GM11168 (cell line): Measurements from ENCODE around the gene PPP2R3A.

Source experiments
- in situ Hi-C: fragments of 300-500 bp; cut with MboI; formaldehyde crosslinking; loops from one replicate; pipeline ENCODE4 v1.12.0; 2022; ENCODE audit warnings: low sequenced_read_pairs; ENCODE audit not compliant: unreplicated experiment

Gene PPP2R3A

DNA sequence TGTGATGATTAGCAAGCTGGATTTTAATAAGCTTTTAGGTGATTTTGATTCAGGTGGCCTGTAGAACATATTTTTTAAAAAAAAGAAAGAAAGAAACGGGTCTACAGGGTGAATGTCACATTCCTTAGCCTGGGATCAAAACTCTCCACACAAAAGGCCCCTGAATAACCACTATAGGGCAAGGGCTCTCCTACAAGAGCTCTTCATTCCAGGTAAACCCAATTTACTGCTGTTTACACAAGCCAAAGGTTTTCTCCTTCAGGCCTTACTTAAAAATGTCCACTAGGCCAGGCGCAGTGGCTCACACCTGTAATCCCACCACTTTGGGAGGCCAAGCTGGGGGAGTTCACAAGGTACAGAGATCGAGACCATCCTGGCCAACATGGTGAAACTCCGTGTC lies 222.3 kb downstream of the PPP2R3A start:
- in situ Hi-C loops: no loop called here

GRCh38 chr3:136189043-136189442 lies 223.5 kb downstream of the PPP2R3A start:
- in situ Hi-C loops: no loop called here

DNA sequence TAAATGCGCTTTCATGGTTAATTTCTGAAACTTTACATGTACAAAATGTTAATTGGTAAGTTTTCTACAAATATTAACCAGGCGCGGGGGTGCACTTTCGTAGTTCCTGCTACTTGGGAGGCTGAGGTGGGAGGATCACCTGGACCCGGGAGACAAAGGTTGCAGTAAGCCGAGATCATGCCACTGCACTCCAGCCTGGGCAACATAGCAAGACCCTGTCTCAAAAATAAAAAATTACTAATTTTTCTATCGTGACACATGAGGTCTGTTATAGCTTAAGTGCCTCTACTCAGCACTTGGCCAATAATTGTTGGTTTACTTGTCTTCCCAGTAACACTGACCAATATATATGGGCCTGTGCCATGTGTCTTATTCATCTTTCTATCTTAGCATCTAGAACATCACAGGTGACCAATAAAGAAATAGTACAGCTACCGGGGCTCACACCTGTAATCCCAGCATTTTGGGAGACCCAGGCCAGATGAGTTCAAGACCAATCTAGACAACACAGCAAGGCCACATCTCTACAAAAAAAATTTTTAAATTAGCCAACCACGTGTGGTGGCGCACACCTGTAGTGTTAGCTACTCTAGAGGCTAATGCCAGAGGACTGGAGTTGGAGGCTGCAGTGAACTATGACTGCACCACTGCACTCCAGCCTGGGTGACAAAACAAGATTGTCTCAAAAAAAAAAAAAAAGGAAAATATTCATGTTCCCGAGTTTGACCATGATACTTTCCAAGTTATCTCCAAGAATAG lies 224.5 kb downstream of the PPP2R3A start:
- in situ Hi-C loops: loop anchor here (10.0 kb wide), 1 partner anchor 95 kb away; no protein-coding TSS in a partner anchor

DNA sequence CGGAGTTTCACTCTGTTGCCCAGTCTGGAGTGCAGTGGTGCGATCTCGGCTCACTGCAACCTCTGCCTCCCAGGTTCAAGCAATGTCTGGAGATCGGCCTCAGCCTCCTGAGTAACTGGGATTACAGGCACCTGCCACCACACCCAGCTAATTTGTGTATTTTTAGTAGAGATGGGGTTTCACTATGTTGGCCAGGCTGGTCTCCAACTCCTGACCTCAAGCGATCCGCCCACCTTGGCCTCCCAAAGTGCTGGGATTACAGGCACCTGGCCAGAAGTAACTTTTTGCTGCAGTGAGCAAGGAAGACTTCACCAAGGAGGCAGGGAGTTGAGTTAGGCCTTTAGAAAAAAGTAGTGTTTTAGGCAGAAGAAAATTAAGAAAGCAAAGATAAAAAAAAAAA lies 226.7 kb downstream of the PPP2R3A start:
- in situ Hi-C loops: loop anchor here (10.0 kb wide), 1 partner anchor 97 kb away; no protein-coding TSS in a partner anchor

GRCh38 chr3:136192831-136193230 lies 227.3 kb downstream of the PPP2R3A start:
- in situ Hi-C loops: loop anchor here (10.0 kb wide), 1 partner anchor 98 kb away; no protein-coding TSS in a partner anchor

DNA sequence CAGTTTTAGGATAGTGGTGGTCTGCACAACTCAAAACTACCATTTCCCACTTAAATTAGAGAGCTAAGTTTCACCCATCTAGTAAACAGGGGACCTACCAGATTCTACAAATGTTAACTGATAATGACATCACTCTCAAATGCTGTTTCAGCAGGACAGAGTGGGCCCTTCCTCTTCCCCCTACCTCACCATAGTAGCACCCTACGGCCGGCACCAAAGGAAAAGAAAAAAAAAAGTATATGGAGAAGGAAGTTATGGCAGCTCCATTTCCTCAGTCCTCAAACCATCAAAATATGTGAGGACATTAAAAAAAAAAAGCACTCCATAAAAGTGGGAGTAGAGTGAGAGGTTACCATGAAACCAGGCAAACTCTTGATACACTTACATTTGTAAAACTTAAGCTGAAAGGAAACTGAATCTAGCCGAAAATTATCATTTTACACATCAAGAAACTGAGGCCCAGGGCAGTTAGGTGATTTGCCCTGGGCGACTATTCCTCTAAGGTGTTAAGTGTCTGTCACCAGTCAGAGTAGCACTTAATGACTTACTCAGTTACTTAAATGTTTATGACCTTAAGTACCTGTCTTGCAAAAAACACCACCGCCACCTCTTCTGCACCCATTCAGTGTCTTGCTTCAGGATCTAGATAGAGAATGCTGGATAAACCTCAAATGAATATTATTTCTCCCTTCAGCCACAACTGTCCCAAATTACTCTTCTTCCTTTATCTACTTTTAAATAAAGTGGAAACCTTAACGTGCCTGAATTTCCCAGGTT lies 227.9 kb downstream of the PPP2R3A start:
- in situ Hi-C loops: loop anchor here (10.0 kb wide), 1 partner anchor 99 kb away; no protein-coding TSS in a partner anchor

- in situ Hi-C loops: loop anchor here (10.0 kb wide), 1 partner anchor 100 kb away; no protein-coding TSS in a partner anchor
These were observed 229.1 kb downstream of the PPP2R3A start for GRCh38 chr3:136194409-136195257.

DNA sequence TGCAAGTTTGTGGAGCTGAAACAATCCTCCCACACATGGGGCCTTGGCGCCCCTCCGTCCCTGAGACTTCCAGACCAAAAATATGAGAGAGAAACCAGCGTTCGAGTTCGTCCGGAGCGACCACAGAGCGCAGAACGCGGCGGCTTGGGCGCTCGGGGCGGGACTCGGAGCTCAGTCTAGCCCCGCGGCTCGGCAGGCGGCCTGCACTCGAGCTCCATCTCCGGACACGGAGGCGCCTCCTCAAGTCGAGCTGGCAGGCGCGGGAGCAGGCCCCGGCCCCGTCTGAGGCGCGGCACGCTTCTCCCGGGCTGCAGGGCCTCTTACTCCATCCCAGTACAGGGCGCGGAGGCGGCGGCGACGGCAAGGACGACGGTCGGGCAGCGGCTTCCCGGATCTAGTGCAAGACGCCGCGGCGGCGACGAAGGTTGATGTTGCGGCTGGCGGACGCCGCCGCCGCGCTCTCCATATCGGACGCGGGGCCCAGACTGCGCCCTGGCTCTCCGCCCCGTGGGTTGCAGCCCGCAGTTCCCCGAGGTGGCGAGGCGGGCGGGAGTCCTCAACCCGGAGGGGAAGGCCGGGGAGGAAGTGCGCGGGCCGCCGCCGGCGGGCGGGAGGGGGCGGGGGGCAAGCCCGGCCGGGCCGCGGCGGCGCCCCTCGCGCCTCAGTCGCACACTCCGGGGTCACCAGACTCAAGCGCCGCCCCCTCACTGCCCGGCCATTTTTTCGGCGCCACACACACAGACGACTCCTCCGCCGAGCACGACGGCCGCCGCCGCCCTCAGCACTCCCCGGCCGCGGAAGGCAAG lies 229.9 kb downstream of the PPP2R3A start:
- in situ Hi-C loops: loop anchor here (10.0 kb wide), 1 partner anchor 101 kb away; no protein-coding TSS in a partner anchor

GRCh38 chr3:136196064-136196400 lies 230.5 kb downstream of the PPP2R3A start, which contains the start of gene MSL2:
Gene MSL2, minus strand, starts transcription at chr3:136196335. Its CDS starts 1,222 bp downstream, at chr3:136195113.
- in situ Hi-C loops: loop anchor here (10.0 kb wide), 1 partner anchor 101 kb away; no protein-coding TSS in a partner anchor

GRCh38 chr3:136196401-136197158 lies 231.1 kb downstream of the PPP2R3A start:
- in situ Hi-C loops: loop anchor here (10.0 kb wide), 1 partner anchor 102 kb away; no protein-coding TSS in a partner anchor

DNA sequence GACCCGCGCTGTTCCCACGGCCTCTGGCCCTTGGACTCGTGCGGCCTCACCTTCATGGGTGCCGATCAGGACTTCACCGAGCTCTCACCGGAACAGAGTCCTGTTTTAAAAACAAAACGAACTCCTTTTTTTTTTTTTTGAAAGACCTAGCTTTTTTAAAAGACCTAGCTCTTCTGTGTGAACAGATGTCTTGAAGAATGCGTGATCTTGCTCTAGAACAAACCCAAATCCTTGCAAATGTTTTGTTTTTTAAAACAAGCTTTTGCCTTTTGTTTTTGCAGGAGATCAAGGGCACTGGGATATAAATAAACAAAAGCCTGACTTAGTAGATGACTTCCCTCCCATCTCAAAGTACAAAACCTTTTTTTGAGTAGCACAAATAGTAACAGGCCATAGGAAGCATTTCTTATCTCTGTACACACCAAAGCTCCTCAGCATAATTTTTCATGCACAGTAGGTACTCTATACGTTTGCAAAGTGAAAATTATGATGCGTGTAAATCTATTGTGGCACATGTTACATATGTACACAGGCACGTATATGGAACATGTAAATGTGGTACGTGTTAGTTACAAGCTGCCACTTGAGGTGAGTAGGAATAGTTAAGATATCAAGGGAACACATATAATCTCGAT lies 231.7 kb downstream of the PPP2R3A start:
- in situ Hi-C loops: loop anchor here (10.0 kb wide), 1 partner anchor 102 kb away; no protein-coding TSS in a partner anchor
